ENCODE results near the gene AK9. TPM values are rescaled to one million over a fixed set of nuclear protein-coding genes. Genes with fewer than 3 reads are reported as not detected.

Gene AK9
- total RNA-seq, 1 experiment from 2014 or later, result 3.5 TPM

GRCh38 chr6:109472132-109472995, 218.6 kb downstream of the AK9 start (continued):
- no peak for TF ChIP-seq REST (IDR thresholded peaks at IDR 0.05; ENCODE audit: low read depth)
- no peak for TF ChIP-seq ZFX (IDR thresholded peaks at IDR 0.05)
- no peak for TF ChIP-seq EZH2 (IDR thresholded peaks at IDR 0.05)
- no peak for TF ChIP-seq SIN3A (IDR thresholded peaks at IDR 0.05; ENCODE audit: low read depth)
- no peak for TF ChIP-seq POLR2AphosphoS5 (IDR thresholded peaks at IDR 0.05; ENCODE audit: low read depth, low read length)
- no peak for TF ChIP-seq RAD21 (IDR thresholded peaks at IDR 0.05; ENCODE audit: low read depth)
- TF ChIP-seq, protein P1, sequence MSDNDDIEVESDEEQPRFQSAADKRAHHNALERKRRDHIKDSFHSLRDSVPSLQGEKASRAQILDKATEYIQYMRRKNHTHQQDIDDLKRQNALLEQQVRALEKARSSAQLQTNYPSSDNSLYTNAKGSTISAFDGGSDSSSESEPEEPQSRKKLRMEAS (IDR thresholded peaks at IDR 0.05), result no peak

- Histone ChIP-seq H3K4me1 (ENCODE audit: control insufficient read depth in 1 of 2, insufficient read depth in 2 of 2, low read length in 2 of 2) (no peaks in the 10 kb centered on the region), H3K4me3 (replicated peaks in 1 of 2; ENCODE audit: low read depth in 1 of 2, low read length in 2 of 2) (no peak overlapping the region), H3K79me2 (ENCODE audit: insufficient read depth, low read length) (peaks cover 54% of the 10 kb centered on the region), H3K9me2 (ENCODE audit: insufficient read depth) (no peaks in the 10 kb centered on the region), H3K9me3 (ENCODE audit: control insufficient read depth in 1 of 2, insufficient read depth in 1 of 2, low read depth in 1 of 2, low read length in 2 of 2) (no peaks in the 10 kb centered on the region), H3K27me3 (ENCODE audit: insufficient read depth, low read length) (no peaks in the 10 kb centered on the region), H4K20me1 (ENCODE audit: insufficient read depth) (no peaks in the 10 kb centered on the region), H3K36me3 (ENCODE audit: control insufficient read depth in 1 of 2, insufficient read depth in 2 of 2, low read length in 2 of 2) (peaks cover 44 to 75% of the 10 kb centered on the region in 2 experiments), H3K4me2 (ENCODE audit: low read length) (no peak overlapping the region), H3K27ac (ENCODE audit: low read depth, low read length) (no peak overlapping the region), H2AFZ (ENCODE audit: low read depth, low read length, poor library complexity, severe bottlenecking) (no peak overlapping the region), H3K9ac (ENCODE audit: low read length) (no peak overlapping the region)
- CTCF ChIA-PET, result no interaction called here
- intact Hi-C loops (cut with micrococcal nuclease), result no loop called here
- RAD21 ChIA-PET (ENCODE audit: low non-redundant PET in 1 of 2, low total read pairs in 2 of 2, uncharacterized antibody in 2 of 2, unreplicated experiment in 2 of 2), result no interaction called here
- POLR2A ChIA-PET, result no interaction called here
- BruUV-seq (replicated peaks), result no TSS peak
- no peak for ATAC-seq
- DNase-seq (ENCODE audit: low read depth, low spot score), result no peak
- TF ChIP-seq CBX3 (IDR thresholded peaks at IDR 0.05; ENCODE audit: low read depth) (no peak), JUND (IDR thresholded peaks at IDR 0.05) (no peak), POLR2AphosphoS5 (IDR thresholded peaks at IDR 0.05; ENCODE audit: low read depth, low read length) (no peak), EGR1 (IDR thresholded peaks at IDR 0.05; ENCODE audit: low read depth) (no peak), CEBPB (IDR thresholded peaks at IDR 0.05; ENCODE audit: low read depth) (no peak), ZNF274 (IDR thresholded peaks at IDR 0.05; ENCODE audit: low read depth, low read length) (no peak), TCF7L2 (IDR thresholded peaks at IDR 0.05; ENCODE audit: borderline replicate concordance, extremely low read depth, insufficient read depth, insufficient read length) (no peak), YY1 (IDR thresholded peaks at IDR 0.05; ENCODE audit: extremely low read depth, insufficient replicate concordance, low read depth, low read length) (no peak), EZH2 (IDR thresholded peaks at IDR 0.05) (no peak)
- TF ChIP-seq, protein P2, sequence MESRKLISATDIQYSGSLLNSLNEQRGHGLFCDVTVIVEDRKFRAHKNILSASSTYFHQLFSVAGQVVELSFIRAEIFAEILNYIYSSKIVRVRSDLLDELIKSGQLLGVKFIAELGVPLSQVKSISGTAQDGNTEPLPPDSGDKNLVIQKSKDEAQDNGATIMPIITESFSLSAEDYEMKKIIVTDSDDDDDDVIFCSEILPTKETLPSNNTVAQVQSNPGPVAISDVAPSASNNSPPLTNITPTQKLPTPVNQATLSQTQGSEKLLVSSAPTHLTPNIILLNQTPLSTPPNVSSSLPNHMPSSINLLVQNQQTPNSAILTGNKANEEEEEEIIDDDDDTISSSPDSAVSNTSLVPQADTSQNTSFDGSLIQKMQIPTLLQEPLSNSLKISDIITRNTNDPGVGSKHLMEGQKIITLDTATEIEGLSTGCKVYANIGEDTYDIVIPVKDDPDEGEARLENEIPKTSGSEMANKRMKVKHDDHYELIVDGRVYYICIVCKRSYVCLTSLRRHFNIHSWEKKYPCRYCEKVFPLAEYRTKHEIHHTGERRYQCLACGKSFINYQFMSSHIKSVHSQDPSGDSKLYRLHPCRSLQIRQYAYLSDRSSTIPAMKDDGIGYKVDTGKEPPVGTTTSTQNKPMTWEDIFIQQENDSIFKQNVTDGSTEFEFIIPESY (IDR thresholded peaks at IDR 0.05; ENCODE audit: extremely low read depth, insufficient replicate concordance, low read length), result no peak
Observed at GRCh38 chr6:109471105-109471810, 219.7 kb downstream of the AK9 start.
